Activated B cell treated with CpG ODN at 0.5 μM for 24 hours (primary cell): ENCODE results near the gene NFIL3. TPM values are rescaled to one million over a fixed set of nuclear protein-coding genes. Genes with fewer than 3 reads are reported as not detected.

ENCODE experiments used
- ATAC-seq: fragments of 200-7000 bp; cut with Tn5 transposase; one replicate; pipeline ENCODE4 v1.10.0; 2021; ENCODE audit warnings: low read depth, mild to moderate bottlenecking, moderate library complexity
- CTCF ChIA-PET: fragments of 350-600 bp; sonication (Branson Sonifier 250); formaldehyde crosslinking; loops from one replicate; lab custom pipeline; 2021; ENCODE audit warnings: antibody characterized with exemption; lab: Charles Lee
- POLR2A ChIA-PET: fragments of 350-600 bp; sonication (Branson Sonifier 250); formaldehyde crosslinking; loops from one replicate; lab custom pipeline; 2021; ENCODE audit warnings: antibody characterized with exemption; lab: Charles Lee
- DNase-seq: peaks from one replicate; pipeline ENCODE4 v3.0.0; 2022
- H3K27ac Mint-ChIP-seq: one replicate; pipeline ENCODE4 v1.8.0; 2020; ENCODE audit warnings: mixed read lengths
- H3K27me3 Mint-ChIP-seq: one replicate; pipeline ENCODE4 v1.8.0; 2021; ENCODE audit warnings: mixed read lengths
- H3K36me3 Mint-ChIP-seq: one replicate; pipeline ENCODE4 v1.8.0; 2021; ENCODE audit warnings: low read depth, mixed read lengths
- H3K4me1 Mint-ChIP-seq: one replicate; pipeline ENCODE4 v1.8.0; 2021; ENCODE audit warnings: mixed read lengths
- H3K4me3 Mint-ChIP-seq: one replicate; pipeline ENCODE4 v1.8.0; 2020; ENCODE audit warnings: mild to moderate bottlenecking, mixed read lengths
- H3K9me3 Mint-ChIP-seq: one replicate; pipeline ENCODE4 v1.8.0; 2020; ENCODE audit warnings: mixed read lengths
- CTCF ChIP-seq: fragments of 200-600 bp; IDR thresholded peaks from one replicate; pipeline ENCODE4 v1.8.0; 2022; ENCODE audit warnings: antibody characterized with exemption, mild to moderate bottlenecking
- intact Hi-C: fragments of 100-400 bp; cut with micrococcal nuclease; formaldehyde crosslinking; loops from one replicate; pipeline ENCODE4 v1.15.1; 2024
- total RNA-seq: library from RNA; stranded (reverse); gene quantifications from 2 replicates; pipeline ENCODE4 v1.2.3, GENCODE V29; 2022

The NFIL3 gene
- total RNA-seq, 1 donor from 2014 or later, result 3.1 TPM

GRCh38 chr9:91419222-91420191 lies 4.1 kb downstream of the NFIL3 start:
- ChIA-PET POLR2A (no interaction called here), CTCF (no interaction called here)
- Mint-ChIP-seq H3K27me3 (peaks cover 27% of the 10 kb centered on the region), H3K9me3 (no peaks in the 10 kb centered on the region), H3K4me1 (peaks cover 33% of the 10 kb centered on the region), H3K4me3 (no peak overlapping the region), H3K27ac (no peak overlapping the region), H3K36me3 (peaks cover 3% of the 10 kb centered on the region)
- ATAC-seq (no peak), DNase-seq (no peak)
- intact Hi-C loops, result loop anchor here (5.0 to 10.0 kb wide), 4 partner anchors 257 to 1275 kb away; no protein-coding TSS in a partner anchor
- no peak for TF ChIP-seq CTCF

- ChIA-PET POLR2A (interaction anchor here (0.7 kb wide), 1 partner anchor 499 kb away, joined by 5 read pairs; no protein-coding TSS in a partner anchor), CTCF (interaction anchor here (0.7 to 0.9 kb wide), 2 partner anchors 15 to 503 kb away, joined by 3 to 4 read pairs; no protein-coding TSS in a partner anchor)
- intact Hi-C loops, result no loop called here
- Mint-ChIP-seq H3K27ac (no peak overlapping the region), H3K36me3 (peaks cover 3% of the 10 kb centered on the region), H3K4me3 (no peak overlapping the region), H3K9me3 (no peaks in the 10 kb centered on the region), H3K4me1 (peaks cover 36% of the 10 kb centered on the region), H3K27me3 (peaks cover 26% of the 10 kb centered on the region)
- DNase-seq, result no peak
- no peak for ATAC-seq
- TF ChIP-seq CTCF, result no peak
Observed at GRCh38 chr9:91418215-91418610, 5.4 kb downstream of the NFIL3 start.

DNA sequence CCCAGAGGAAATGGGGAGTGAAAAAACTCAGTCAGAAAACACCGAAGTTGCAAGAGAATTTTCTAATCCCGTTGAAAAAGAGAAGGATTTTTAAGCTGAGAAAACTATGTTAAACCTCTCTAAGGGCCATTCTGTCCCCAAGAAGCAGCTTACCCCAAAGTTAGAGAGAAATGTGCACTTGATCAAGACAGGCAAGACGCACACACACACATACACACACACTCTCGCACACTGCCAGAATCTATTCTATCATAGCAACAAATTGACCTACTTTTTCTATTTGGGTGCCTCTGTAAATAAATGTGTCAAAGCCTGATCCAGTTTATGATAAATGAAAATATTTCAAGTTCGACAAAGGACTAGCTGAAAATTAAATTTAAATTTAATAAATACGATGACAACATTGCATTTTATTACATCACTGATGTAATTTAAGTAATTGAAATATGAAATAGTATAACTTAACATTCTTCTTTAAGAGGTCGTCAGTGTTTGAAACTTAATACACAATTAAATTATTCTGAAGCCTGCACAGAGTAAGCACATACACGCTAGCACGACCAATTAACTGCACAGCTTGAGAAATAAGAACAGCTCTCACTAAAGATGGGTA lies 5.9 kb downstream of the NFIL3 start:
- Mint-ChIP-seq H3K36me3 (no peaks in the 10 kb centered on the region), H3K4me3 (no peak overlapping the region), H3K27me3 (peaks cover 26% of the 10 kb centered on the region), H3K4me1 (peaks cover 33% of the 10 kb centered on the region), H3K9me3 (no peaks in the 10 kb centered on the region), H3K27ac (no peak overlapping the region)
- TF ChIP-seq CTCF, result no peak
- ATAC-seq (no peak), DNase-seq (no peak)
- intact Hi-C loops, result no loop called here
- CTCF ChIA-PET, result interaction anchor here (0.7 to 0.9 kb wide), 2 partner anchors 16 to 503 kb away, joined by 3 to 4 read pairs; no protein-coding TSS in a partner anchor
- POLR2A ChIA-PET, result no interaction called here

DNA sequence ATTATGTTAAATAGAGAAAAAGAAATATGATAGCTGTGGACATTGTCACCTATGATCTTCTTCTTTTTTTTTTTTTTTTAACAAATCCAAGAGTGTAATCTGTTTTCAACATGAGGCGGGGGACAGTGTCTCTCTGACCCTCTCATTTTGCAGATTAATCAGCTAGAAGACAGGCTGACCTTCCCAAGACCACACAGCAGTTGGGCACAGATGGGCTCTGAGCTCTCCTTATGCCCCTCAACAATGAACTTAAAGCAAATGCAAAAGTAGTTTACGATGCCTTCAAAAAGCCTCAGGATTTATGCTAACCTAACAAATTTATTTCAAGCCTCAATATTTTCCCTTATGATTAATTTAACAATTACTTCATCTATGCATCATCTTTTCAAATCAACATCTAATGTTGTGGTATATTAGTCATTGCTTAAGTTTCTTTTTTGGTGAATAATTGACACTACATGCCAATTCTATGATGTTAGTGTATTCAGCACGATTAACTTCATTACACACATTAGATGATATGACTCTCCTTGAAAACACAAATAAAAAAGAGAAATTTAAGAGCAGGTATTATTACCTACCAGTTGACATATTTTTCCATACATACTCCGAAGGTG lies 7.4 kb downstream of the NFIL3 start:
- H3K9me3 Mint-ChIP-seq, result no peaks in the 10 kb centered on the region
- peaks cover 18% of the 10 kb centered on the region for H3K27me3 Mint-ChIP-seq
- no peak for TF ChIP-seq CTCF
- CTCF ChIA-PET, result no interaction called here
- H3K36me3 Mint-ChIP-seq, result no peaks in the 10 kb centered on the region
- no peak overlapping the region for H3K27ac Mint-ChIP-seq
- H3K4me3 Mint-ChIP-seq, result no peak overlapping the region
- no peak for DNase-seq
- ATAC-seq, result no peak
- POLR2A ChIA-PET, result no interaction called here
- H3K4me1 Mint-ChIP-seq, result peaks cover 26% of the 10 kb centered on the region
- intact Hi-C loops, result no loop called here
